H1 (cell line): ENCODE measurements around the gene NEGR1. TPM values are rescaled to one million over a fixed set of nuclear protein-coding genes. Genes with fewer than 3 reads are reported as not detected.

Experiments
- CTCF ChIA-PET: fragments of 300-600 bp; sonication (Branson Sonifier 250); formaldehyde crosslinking; loops from one replicate; lab custom pipeline; 2021; ENCODE audit not compliant: partially characterized antibody; lab: Charles Lee
- POLR2A ChIA-PET: fragments of 300-600 bp; sonication (Branson Sonifier 250); formaldehyde crosslinking; loops from one replicate; lab custom pipeline; 2021; ENCODE audit warnings: inconsistent platforms; ENCODE audit not compliant: partially characterized antibody; lab: Charles Lee
- DNase-seq, 2 experiments: peaks; one replicate each; pipeline versions ENCODE4 v3.0.0 to v3.0.0-alpha.2; 2010 to 2022; ENCODE audit warnings: low spot score in 2 of 2, low read depth in 1 of 2, mixed read lengths in 1 of 2
- FAIRE-seq: peaks from 2 replicates; lab custom pipeline; 2011; peaks lifted over from hg19 to GRCh38; lab: Jason Lieb, UNC
- H2AFZ ChIP-seq: 2 replicates; pipeline ENCODE4 v1.8.1; 2012; ENCODE audit warnings: low read length, inconsistent platforms
- H2AK5ac ChIP-seq: 2 replicates; pipeline ENCODE4 v1.6.1; 2013; ENCODE audit warnings: low read depth, low read length
- H2BK120ac ChIP-seq: replicated peaks from 2 replicates; pipeline ENCODE3; 2013; ENCODE audit warnings: low read depth, low read length, inconsistent platforms
- H2BK12ac ChIP-seq: 2 replicates; pipeline ENCODE4 v1.6.1; 2013; ENCODE audit warnings: low read depth, low read length
- H2BK15ac ChIP-seq: 2 replicates; pipeline ENCODE4 v1.6.1; 2013; ENCODE audit warnings: low read length
- H2BK20ac ChIP-seq: 2 replicates; pipeline ENCODE4 v1.6.1; 2013; ENCODE audit warnings: low read length
- H2BK5ac ChIP-seq: 2 replicates; pipeline ENCODE4 v1.6.1; 2013; ENCODE audit warnings: low read depth, low read length
- H3K14ac ChIP-seq: 2 replicates; pipeline ENCODE4 v1.6.1; 2013; ENCODE audit warnings: inconsistent platforms; ENCODE audit not compliant: insufficient read length
- H3K18ac ChIP-seq: 2 replicates; pipeline ENCODE4 v1.6.1; 2013; ENCODE audit warnings: low read length; ENCODE audit errors: extremely low read depth
- H3K23ac ChIP-seq: 2 replicates; pipeline ENCODE4 v1.6.1; 2013; ENCODE audit warnings: inconsistent platforms; ENCODE audit not compliant: insufficient read length
- H3K23me2 ChIP-seq: 2 replicates; pipeline ENCODE4 v1.6.1; 2013; ENCODE audit warnings: low read depth, low read length
- H3K27ac ChIP-seq: 2 replicates; pipeline ENCODE4 v1.6.1; 2011; ENCODE audit warnings: low read depth, low read length, inconsistent platforms
- H3K27me3 ChIP-seq, 4 experiments: replicated peaks in 1 of 4; 1 replicate in 1 of 4; 2 replicates in 3 of 4; pipeline versions ENCODE4 v1.6.1 to v1.8.1; 2011 to 2013; ENCODE audit warnings: low read length in 3 of 4, mild to moderate bottlenecking in 3 of 4, inconsistent platforms in 2 of 4, mixed read lengths in 2 of 4, moderate library complexity in 1 of 4; ENCODE audit not compliant: control insufficient read depth in 3 of 4, insufficient read depth in 3 of 4; ENCODE audit errors: extremely low read depth in 1 of 4
- H3K36me3 ChIP-seq, 4 experiments: 2 replicates each; pipeline versions ENCODE4 v1.6.1 to v1.8.1; 2011 to 2013; ENCODE audit warnings: mild to moderate bottlenecking in 4 of 4, low read length in 3 of 4, moderate library complexity in 2 of 4, control low read depth in 1 of 4, inconsistent platforms in 1 of 4; ENCODE audit not compliant: insufficient read depth in 4 of 4, control insufficient read depth in 2 of 4
- H3K4ac ChIP-seq: replicated peaks from 2 replicates; pipeline ENCODE3; 2013; ENCODE audit warnings: low read length, low read depth, mixed read lengths, inconsistent platforms; ENCODE audit not compliant: insufficient read length
- H3K4me1 ChIP-seq, 4 experiments: replicated peaks in 1 of 4; 1 replicate in 1 of 4; 2 replicates in 3 of 4; pipeline versions ENCODE4 v1.6.1 to v1.8.1; 2011 to 2013; ENCODE audit warnings: low read length in 3 of 4, inconsistent platforms in 2 of 4, mixed read lengths in 1 of 4; ENCODE audit not compliant: insufficient read depth in 4 of 4, control insufficient read depth in 3 of 4
- H3K4me2 ChIP-seq, 2 experiments: 2 replicates each; pipeline versions ENCODE4 v1.6.1 to v1.8.1; 2011 to 2013; ENCODE audit warnings: low read depth in 2 of 2, low read length in 2 of 2, control low read depth in 1 of 2, inconsistent platforms in 1 of 2, mild to moderate bottlenecking in 1 of 2; ENCODE audit not compliant: insufficient read depth in 1 of 2
- H3K4me3 ChIP-seq, 4 experiments: fragments of 200-600, 300-600 bp in 1 of 4; sonication (generic), shearing (Covaris generic), sonication (Bioruptor Twin) in 1 of 4; 2 replicates each; pipeline versions ENCODE4 v1.5.1 to v1.8.1; 2011 to 2016; ENCODE audit warnings: low read length in 4 of 4, low read depth in 3 of 4, control low read depth in 2 of 4, inconsistent platforms in 2 of 4, mild to moderate bottlenecking in 2 of 4, mixed read lengths in 1 of 4, moderate library complexity in 1 of 4; ENCODE audit not compliant: insufficient read depth in 2 of 4; ENCODE audit errors: extremely low read depth in 1 of 4
- H3K56ac ChIP-seq: replicated peaks from 2 replicates; pipeline ENCODE3; 2013; ENCODE audit warnings: low read depth, mild to moderate bottlenecking, mixed read lengths, low read length, inconsistent platforms; ENCODE audit not compliant: insufficient read length
- H3K79me1 ChIP-seq: 2 replicates; pipeline ENCODE4 v1.6.1; 2013; ENCODE audit warnings: low read depth, low read length, control low read depth
- H3K79me2 ChIP-seq, 2 experiments: 2 replicates each; pipeline versions ENCODE4 v1.6.1 to v1.8.1; 2012 to 2013; ENCODE audit warnings: low read length in 2 of 2, mild to moderate bottlenecking in 2 of 2, inconsistent platforms in 1 of 2; ENCODE audit not compliant: insufficient read depth in 2 of 2, control insufficient read depth in 1 of 2
- H3K9ac ChIP-seq, 4 experiments: replicated peaks in 1 of 4; 1 replicate in 1 of 4; 2 replicates in 3 of 4; pipeline versions ENCODE4 v1.6.1 to v1.8.1; 2011 to 2013; ENCODE audit warnings: low read depth in 3 of 4, low read length in 3 of 4, control low read depth in 2 of 4, mild to moderate bottlenecking in 2 of 4, moderate library complexity in 2 of 4, inconsistent platforms in 1 of 4; ENCODE audit errors: extremely low read depth in 1 of 4
- H3K9me3 ChIP-seq, 2 experiments: 2 replicates each; pipeline versions ENCODE4 v1.6.1 to v1.8.1; 2012 to 2013; ENCODE audit warnings: mild to moderate bottlenecking in 2 of 2, moderate library complexity in 2 of 2, control low read depth in 1 of 2, inconsistent platforms in 1 of 2, low read depth in 1 of 2, low read length in 1 of 2, mixed read lengths in 1 of 2; ENCODE audit not compliant: insufficient read depth in 2 of 2
- H4K20me1 ChIP-seq, 2 experiments: replicated peaks in 1 of 2; 2 replicates each; pipeline versions ENCODE3 to v1.8.1; 2011 to 2013; ENCODE audit warnings: inconsistent platforms in 2 of 2, low read length in 2 of 2, mild to moderate bottlenecking in 1 of 2; ENCODE audit not compliant: insufficient read depth in 2 of 2, control insufficient read depth in 1 of 2
- H4K5ac ChIP-seq: 2 replicates; pipeline ENCODE4 v1.6.1; 2013; ENCODE audit warnings: low read length, low read depth, mixed read lengths, inconsistent platforms; ENCODE audit not compliant: insufficient read length
- H4K8ac ChIP-seq: 2 replicates; pipeline ENCODE4 v1.8.0; 2013; ENCODE audit warnings: mild to moderate bottlenecking, moderate library complexity, low read length, inconsistent platforms; ENCODE audit not compliant: insufficient read depth; ENCODE audit errors: extremely low read depth
- H4K91ac ChIP-seq: replicated peaks from 2 replicates; pipeline ENCODE3; 2013; ENCODE audit warnings: low read length, mixed read lengths, inconsistent platforms; ENCODE audit not compliant: insufficient read length
- GTF2F1 ChIP-seq: IDR thresholded peaks from 2 replicates; pipeline ENCODE4 v1.6.1; 2012; ENCODE audit warnings: low read depth, low read length, improper control_type of control experiment, borderline replicate concordance
- HDAC2 ChIP-seq, 2 experiments: fragments of 300-600 bp in 1 of 2; sonication (generic) in 1 of 2; IDR thresholded peaks; 2 replicates each; pipeline ENCODE4 v1.6.1; 2011 to 2012; ENCODE audit warnings: low read depth in 2 of 2, low read length in 2 of 2, mild to moderate bottlenecking in 2 of 2, moderate library complexity in 2 of 2, borderline replicate concordance in 1 of 2, inconsistent platforms in 1 of 2
- SP2 ChIP-seq: IDR thresholded peaks from 2 replicates; pipeline ENCODE4 v1.6.1; 2012; ENCODE audit warnings: mild to moderate bottlenecking, low read length, inconsistent platforms
- SRF ChIP-seq: IDR thresholded peaks from 2 replicates; pipeline ENCODE4 v1.6.1; 2011; ENCODE audit warnings: mild to moderate bottlenecking, low read depth, low read length, moderate library complexity
- WGBS, 2 experiments: shearing (Covaris generic) in 1 of 2; methylation state at CpG; one replicate each; pipeline versions ENCODE4 v1.1.6 to v1.1.7; 2013 to 2015; ENCODE audit warnings: low lambda C conversion rate in 2 of 2, mixed read lengths in 2 of 2, inconsistent platforms in 1 of 2, low coverage in 1 of 2, missing lambda C conversion rate in 1 of 2; ENCODE audit not compliant: insufficient replicate concordance in 2 of 2, insufficient coverage in 1 of 2, insufficient read length in 1 of 2; ENCODE audit errors: extremely low coverage in 1 of 2, missing lambda C conversion rate in 1 of 2; 5-methylcytosine and 5-hydroxymethylcytosine counted together
- polyA plus RNA-seq, 7 experiments: library from polyadenylated mRNA; depleted of rRNA in 3 of 7; stranded (reverse) in 5 of 7; unstranded in 2 of 7; fragments of >200 nt in 5 of 7; fragments of 200-250 nt in 2 of 7; gene quantifications; 1 replicate in 5 of 7; 2 replicates in 1 of 7; 4 replicates in 1 of 7; pipeline versions ENCODE4 v1.2.1 to v1.2.3, GENCODE V29; 2011 to 2013; ENCODE audit warnings: missing spikeins in 2 of 7, mixed read lengths in 2 of 7
- total RNA-seq: library from RNA; stranded (reverse); fragmentation: NEBNext Ultra II Directional; extraction: Animal tissue kit (Norgen Biotek cat#: 25700); gene quantifications from 2 replicates; pipeline ENCODE4 v1.2.1, GENCODE V29; 2021

NEGR1 gene
- total and polyA plus RNA-seq, 2 of the 8 experiments (the other 6 are each of a cell fraction or from before 2014, with no cell fraction given) = 0.71 to 1.3 TPM

- Histone ChIP-seq H3K27me3 (no peaks in the 10 kb centered on the region), H3K36me3 (no peaks in the 10 kb centered on the region), H4K8ac (no peak overlapping the region), H3K23me2 (no peaks in the 10 kb centered on the region), H3K9me3 (no peaks in the 10 kb centered on the region), H4K91ac (no peak overlapping the region), H2AFZ (no peak overlapping the region), H2BK12ac (no peak overlapping the region), H2BK120ac (no peak overlapping the region), H3K18ac (no peak overlapping the region), H3K4ac (no peak overlapping the region), H3K27ac (no peak overlapping the region), H3K4me1 (no peaks in the 10 kb centered on the region), H3K79me1 (no peaks in the 10 kb centered on the region), H2BK20ac (no peak overlapping the region), H3K9ac (no peak overlapping the region), H3K4me3 (no peak overlapping the region), H3K14ac (no peak overlapping the region), H3K56ac (no peak overlapping the region), H2AK5ac (no peak overlapping the region), H2BK5ac (no peak overlapping the region), H3K4me2 (no peak overlapping the region), H4K5ac (no peak overlapping the region), H2BK15ac (no peak overlapping the region), H3K23ac (no peak overlapping the region), H4K20me1 (no peaks in the 10 kb centered on the region), H3K79me2 (no peaks in the 10 kb centered on the region)
- WGBS, 2 experiments = 97 to 100% methylated on average over 2 of the region's 2 CpGs
- CTCF ChIA-PET = interaction anchor here (0.7 kb wide), 1 partner anchor 118 kb away, joined by 3 read pairs; no protein-coding TSS in a partner anchor
- POLR2A ChIA-PET = no interaction called here
- TF ChIP-seq SRF (no peak), GTF2F1 (no peak), HDAC2 (IDR thresholded peaks at IDR 0.05; ENCODE audit: borderline replicate concordance in 1 of 2, low read depth in 2 of 2, low read length in 2 of 2) (no peak), SP2 (no peak)
- FAIRE-seq (no peak), DNase-seq (no peak)
Measured at GRCh38 chr1:71885171-71885570, 397.2 kb downstream of the NEGR1 start.
